IPS-18a (cell line): ENCODE data around the gene PDZRN3.

ENCODE experiments used
- H3K27ac ChIP-seq: one replicate; pipeline ENCODE4 v1.5.1; 2013; ENCODE audit warnings: low read length
- H3K27me3 ChIP-seq: one replicate; pipeline ENCODE4 v1.6.1; 2013; ENCODE audit warnings: mild to moderate bottlenecking, low read length; ENCODE audit not compliant: control insufficient read depth, insufficient read depth
- H3K36me3 ChIP-seq: one replicate; pipeline ENCODE4 v1.6.1; 2013; ENCODE audit warnings: low read depth, low read length; ENCODE audit not compliant: control insufficient read depth
- H3K4me1 ChIP-seq: one replicate; pipeline ENCODE4 v1.6.1; 2013; ENCODE audit warnings: low read depth, low read length; ENCODE audit not compliant: control insufficient read depth
- H3K4me3 ChIP-seq: one replicate; pipeline ENCODE4 v1.5.1; 2013; ENCODE audit warnings: low read length
- H3K9ac ChIP-seq: one replicate; pipeline ENCODE4 v1.6.1; 2013; ENCODE audit warnings: mild to moderate bottlenecking, low read length, moderate library complexity
- H3K9me3 ChIP-seq: one replicate; pipeline ENCODE4 v1.6.1; 2013; ENCODE audit warnings: low read depth, low read length; ENCODE audit not compliant: control insufficient read depth

The PDZRN3 gene

DNA sequence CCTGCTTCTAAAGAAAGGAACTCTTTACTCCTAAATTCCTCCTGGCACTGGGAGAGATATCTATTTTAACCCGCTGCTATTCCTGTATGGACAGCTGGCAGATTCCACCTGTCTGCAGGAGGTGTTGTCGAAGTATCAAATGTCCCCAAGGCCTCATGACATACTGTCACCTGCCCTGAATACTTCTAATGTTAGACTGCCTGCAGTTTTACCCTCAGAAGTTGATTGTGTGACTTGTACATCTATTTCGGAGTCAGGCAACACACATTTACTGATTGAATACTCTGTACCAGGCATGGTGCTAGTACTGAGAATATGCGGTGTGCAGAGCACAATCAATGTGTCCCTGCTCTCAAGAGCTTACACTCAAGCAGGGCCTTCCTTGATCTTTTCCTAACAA lies 38.6 kb downstream of the PDZRN3 start:
- Histone ChIP-seq H3K4me3 (no peak overlapping the region), H3K4me1 (no peaks in the 10 kb centered on the region), H3K9me3 (no peaks in the 10 kb centered on the region), H3K27me3 (peaks cover 17% of the 10 kb centered on the region), H3K9ac (no peak overlapping the region), H3K27ac (no peak overlapping the region), H3K36me3 (no peaks in the 10 kb centered on the region)

GRCh38 chr3:73584873-73585272 lies 39.9 kb downstream of the PDZRN3 start:
- no peaks in the 10 kb centered on the region for H3K9me3 ChIP-seq
- H3K27me3 ChIP-seq = peaks cover 9% of the 10 kb centered on the region
- no peak overlapping the region for H3K27ac ChIP-seq
- H3K4me1 ChIP-seq = no peaks in the 10 kb centered on the region
- H3K4me3 ChIP-seq = no peak overlapping the region
- no peak overlapping the region for H3K9ac ChIP-seq
- H3K36me3 ChIP-seq = no peaks in the 10 kb centered on the region

DNA sequence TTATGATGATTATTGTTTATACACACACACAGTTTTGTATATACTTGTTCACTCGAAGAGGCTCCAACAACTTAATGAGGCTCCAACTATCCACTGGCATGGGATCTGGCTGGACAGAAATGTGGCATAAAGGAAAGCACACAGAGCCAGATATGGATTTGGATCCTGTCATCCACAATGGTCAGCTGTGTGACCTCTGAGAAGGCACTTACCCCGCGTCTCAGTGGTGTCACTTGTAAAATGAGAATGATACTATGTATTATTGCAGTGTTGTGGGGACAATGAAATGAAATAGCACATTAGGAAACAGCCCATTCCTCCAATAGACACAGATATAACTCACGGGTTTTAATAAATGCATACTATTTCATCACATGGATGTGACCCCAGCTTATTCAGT lies 42.2 kb downstream of the PDZRN3 start:
- Histone ChIP-seq H3K36me3 (no peaks in the 10 kb centered on the region), H3K4me3 (no peak overlapping the region), H3K27me3 (no peaks in the 10 kb centered on the region), H3K9me3 (no peaks in the 10 kb centered on the region), H3K27ac (no peak overlapping the region), H3K9ac (no peak overlapping the region), H3K4me1 (no peaks in the 10 kb centered on the region)

- H3K9ac ChIP-seq = no peak overlapping the region
- H3K36me3 ChIP-seq = no peaks in the 10 kb centered on the region
- no peaks in the 10 kb centered on the region for H3K27me3 ChIP-seq
- H3K4me1 ChIP-seq = no peaks in the 10 kb centered on the region
- H3K27ac ChIP-seq = no peak overlapping the region
- no peak overlapping the region for H3K4me3 ChIP-seq
- no peaks in the 10 kb centered on the region for H3K9me3 ChIP-seq
Measured at GRCh38 chr3:73581134-73581846, 43.5 kb downstream of the PDZRN3 start.

DNA sequence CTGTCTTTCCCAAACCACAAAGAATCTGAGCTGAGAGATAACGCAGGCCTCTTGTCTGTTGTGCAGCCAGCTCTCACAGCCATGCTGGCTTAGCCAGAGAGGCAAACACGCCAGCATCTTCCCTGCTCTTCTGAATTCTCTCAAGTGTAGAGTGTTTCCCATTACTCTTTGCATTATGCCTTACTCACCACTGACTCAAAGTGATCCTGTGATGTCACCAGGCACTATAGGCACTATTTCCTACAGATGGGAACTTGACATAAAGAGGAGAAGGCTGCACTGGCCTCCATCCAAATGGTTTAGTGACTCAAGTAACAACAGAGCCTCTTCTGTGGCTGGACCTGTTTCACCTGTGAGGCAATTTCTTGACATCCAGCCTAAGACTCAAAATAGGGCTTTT lies 44.4 kb downstream of the PDZRN3 start:
- H3K9me3 ChIP-seq = no peaks in the 10 kb centered on the region
- no peaks in the 10 kb centered on the region for H3K36me3 ChIP-seq
- H3K9ac ChIP-seq = no peak overlapping the region
- no peaks in the 10 kb centered on the region for H3K4me1 ChIP-seq
- H3K27me3 ChIP-seq = no peaks in the 10 kb centered on the region
- H3K4me3 ChIP-seq = no peak overlapping the region
- H3K27ac ChIP-seq = no peak overlapping the region

DNA sequence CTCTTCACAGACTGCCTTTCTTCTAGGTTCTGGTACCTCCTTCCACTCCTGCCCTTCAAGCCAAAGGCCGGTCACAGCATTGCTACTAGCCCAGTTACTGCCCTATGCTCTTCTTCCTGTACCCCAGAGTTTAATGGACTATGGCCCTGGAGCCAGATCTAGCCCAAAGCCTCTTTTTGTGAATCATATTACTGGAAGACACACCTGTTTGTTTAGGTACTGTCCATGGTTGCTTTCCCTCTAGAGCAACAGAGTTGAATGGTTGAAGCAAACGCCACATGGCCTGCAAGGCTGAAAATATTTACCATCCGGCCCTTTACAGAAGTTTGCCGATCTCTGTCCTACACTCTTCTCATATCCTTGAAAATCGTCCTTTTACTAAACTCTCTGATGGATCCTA lies 47.0 kb downstream of the PDZRN3 start:
- Histone ChIP-seq H3K4me1 (no peaks in the 10 kb centered on the region), H3K9me3 (no peaks in the 10 kb centered on the region), H3K27ac (no peak overlapping the region), H3K4me3 (no peak overlapping the region), H3K27me3 (no peaks in the 10 kb centered on the region), H3K36me3 (no peaks in the 10 kb centered on the region), H3K9ac (no peak overlapping the region)

DNA sequence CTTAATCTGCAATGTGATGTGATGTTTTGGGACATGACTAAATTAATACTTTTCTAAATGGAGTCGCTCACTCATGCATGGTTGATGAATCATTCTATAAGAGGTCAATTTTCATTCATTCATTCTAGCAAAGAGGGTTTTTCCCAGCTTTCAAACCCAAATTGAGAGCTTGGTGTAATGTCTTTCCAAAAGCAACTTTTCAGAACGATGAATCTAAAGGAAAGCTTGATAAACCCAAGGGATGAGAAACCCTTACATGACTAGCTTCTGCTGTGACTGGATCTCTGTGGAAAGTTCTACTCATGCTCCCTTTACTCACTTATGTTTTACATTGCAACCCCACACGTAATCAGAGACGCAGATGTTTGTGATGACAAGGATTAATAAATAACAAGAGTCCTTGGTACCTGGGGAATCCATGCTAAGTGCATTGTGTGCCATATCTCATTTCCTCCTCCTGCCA lies 47.7 kb downstream of the PDZRN3 start:
- Histone ChIP-seq H3K9ac (no peak overlapping the region), H3K27me3 (no peaks in the 10 kb centered on the region), H3K4me3 (no peak overlapping the region), H3K9me3 (no peaks in the 10 kb centered on the region), H3K4me1 (no peaks in the 10 kb centered on the region), H3K36me3 (no peaks in the 10 kb centered on the region), H3K27ac (no peak overlapping the region)

DNA sequence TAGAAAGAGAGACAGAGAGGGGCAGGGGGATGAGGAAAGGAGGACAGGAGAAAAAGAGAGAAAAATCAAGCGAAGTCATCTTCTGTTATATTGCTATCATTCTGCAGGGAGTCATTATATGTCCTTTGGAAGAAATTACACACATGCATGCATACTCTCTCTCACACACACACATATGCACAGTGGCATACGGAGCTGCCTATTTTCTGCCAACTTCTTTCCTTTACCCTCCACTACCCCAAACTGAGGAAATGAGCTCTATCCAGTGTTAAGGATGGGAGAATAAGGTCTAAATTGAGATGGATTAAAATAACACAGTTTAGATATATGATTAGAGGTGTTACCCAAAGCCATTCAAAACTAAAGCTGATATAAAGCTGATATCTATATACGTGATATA lies 48.8 kb downstream of the PDZRN3 start:
- Histone ChIP-seq H3K27me3 (no peaks in the 10 kb centered on the region), H3K9me3 (no peaks in the 10 kb centered on the region), H3K36me3 (no peaks in the 10 kb centered on the region), H3K4me3 (no peak overlapping the region), H3K27ac (no peak overlapping the region), H3K9ac (no peak overlapping the region), H3K4me1 (no peaks in the 10 kb centered on the region)

DNA sequence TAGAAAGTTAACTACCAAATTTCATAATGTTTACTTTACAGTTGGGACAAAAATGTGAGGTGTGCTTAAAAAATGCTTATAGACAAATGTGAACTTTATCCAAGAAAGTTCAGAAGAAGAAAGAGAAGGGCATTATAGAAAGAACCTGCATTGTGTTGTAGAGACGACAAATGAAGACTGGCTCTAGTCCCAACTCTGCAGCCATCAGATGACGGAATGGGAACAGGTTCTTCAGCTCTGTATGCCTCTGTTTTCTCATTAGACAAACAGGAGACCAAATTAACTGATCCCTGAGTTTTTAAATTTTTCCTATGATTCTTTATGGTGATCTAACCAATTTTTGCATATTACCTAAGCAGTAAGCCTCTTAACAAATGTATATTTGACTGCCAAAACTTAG lies 49.2 kb downstream of the PDZRN3 start:
- no peaks in the 10 kb centered on the region for H3K36me3 ChIP-seq
- H3K4me3 ChIP-seq = no peak overlapping the region
- H3K4me1 ChIP-seq = no peaks in the 10 kb centered on the region
- H3K27ac ChIP-seq = no peak overlapping the region
- no peak overlapping the region for H3K9ac ChIP-seq
- no peaks in the 10 kb centered on the region for H3K27me3 ChIP-seq
- H3K9me3 ChIP-seq = no peaks in the 10 kb centered on the region

DNA sequence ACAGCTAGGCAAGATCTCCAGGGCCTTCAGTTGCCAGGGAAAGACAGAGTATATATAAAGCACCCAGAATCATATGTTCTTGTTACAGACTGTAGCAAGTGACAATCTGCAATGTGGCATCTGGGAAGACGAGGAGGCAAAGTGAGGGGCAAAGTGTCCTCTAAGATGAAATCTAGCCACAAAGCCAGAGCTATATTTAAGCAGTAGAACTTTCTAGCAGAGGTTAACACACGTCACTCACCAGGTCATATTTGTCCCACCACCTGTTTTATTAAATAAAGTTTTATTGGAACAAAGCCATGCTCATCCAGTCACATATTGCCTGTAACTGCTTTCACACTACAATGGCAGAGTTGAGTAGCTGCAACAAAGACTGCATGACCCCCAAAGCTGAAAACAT lies 51.5 kb downstream of the PDZRN3 start:
- no peaks in the 10 kb centered on the region for H3K36me3 ChIP-seq
- no peak overlapping the region for H3K4me3 ChIP-seq
- no peaks in the 10 kb centered on the region for H3K4me1 ChIP-seq
- H3K9me3 ChIP-seq = no peaks in the 10 kb centered on the region
- H3K9ac ChIP-seq = no peak overlapping the region
- H3K27ac ChIP-seq = no peak overlapping the region
- no peaks in the 10 kb centered on the region for H3K27me3 ChIP-seq

GRCh38 chr3:73572368-73572767 lies 52.4 kb downstream of the PDZRN3 start:
- Histone ChIP-seq H3K4me3 (no peak overlapping the region), H3K27me3 (no peaks in the 10 kb centered on the region), H3K4me1 (no peaks in the 10 kb centered on the region), H3K27ac (no peak overlapping the region), H3K9ac (no peak overlapping the region), H3K36me3 (no peaks in the 10 kb centered on the region), H3K9me3 (no peaks in the 10 kb centered on the region)

- Histone ChIP-seq H3K9me3 (no peaks in the 10 kb centered on the region), H3K27me3 (no peaks in the 10 kb centered on the region), H3K36me3 (no peaks in the 10 kb centered on the region), H3K4me3 (no peak overlapping the region), H3K4me1 (no peaks in the 10 kb centered on the region), H3K9ac (no peak overlapping the region), H3K27ac (no peak overlapping the region)
Measured at GRCh38 chr3:73571238-73571794, 53.4 kb downstream of the PDZRN3 start.
